HepG2 (cell line): ENCODE results near the gene HTR4.

Source experiments
- BCLAF1 ChIP-seq: fragments of 450-650 bp; IDR thresholded peaks from 2 replicates; pipeline ENCODE4 v1.6.1; 2017; ENCODE audit warnings: mild to moderate bottlenecking
- CBFB ChIP-seq: sonication (generic); formaldehyde crosslinking; IDR thresholded peaks from 2 replicates; pipeline ENCODE4 v1.4.0; 2020; ENCODE audit warnings: missing genetic modification reagents
- CTCF ChIP-seq: sonication (generic); formaldehyde crosslinking; IDR thresholded peaks from 2 replicates; pipeline ENCODE4 v1.5.0; 2020; ENCODE audit warnings: mild to moderate bottlenecking, missing genetic modification reagents, moderate library complexity
- MBNL3 ChIP-seq: fragments of 250-450 bp; sonication (Bioruptor Pico); conservative IDR thresholded peaks from 2 replicates; pipeline ENCODE4 v1.8.0; 2022; ENCODE audit warnings: mild to moderate bottlenecking, inconsistent platforms
- MYC ChIP-seq: sonication (generic); formaldehyde crosslinking; IDR thresholded peaks from 2 replicates; pipeline ENCODE4 v1.9.0; 2021; ENCODE audit warnings: missing genetic modification reagents, borderline replicate concordance
- NR3C1 ChIP-seq: sonication (generic); formaldehyde crosslinking; IDR thresholded peaks from 2 replicates; pipeline ENCODE4 v1.4.0; 2020; ENCODE audit warnings: missing genetic modification reagents
- ZNF224 ChIP-seq: sonication (generic); formaldehyde crosslinking; IDR thresholded peaks from 2 replicates; pipeline ENCODE4 v1.5.0; 2020; ENCODE audit warnings: mild to moderate bottlenecking, missing genetic modification reagents

- TF ChIP-seq ZNF224, result no peak
- TF ChIP-seq NR3C1, result no peak
- no peak for TF ChIP-seq MBNL3
- no peak for TF ChIP-seq BCLAF1
- no peak for TF ChIP-seq CBFB (CRISPR knock-in tag)
- no peak for TF ChIP-seq CTCF
- TF ChIP-seq MYC (CRISPR knock-in tag), result no peak
Observed at GRCh38 chr5:148474025-148474511, 180.3 kb downstream of the HTR4 start.
